ENCODE data around the gene ACP4.

DNA sequence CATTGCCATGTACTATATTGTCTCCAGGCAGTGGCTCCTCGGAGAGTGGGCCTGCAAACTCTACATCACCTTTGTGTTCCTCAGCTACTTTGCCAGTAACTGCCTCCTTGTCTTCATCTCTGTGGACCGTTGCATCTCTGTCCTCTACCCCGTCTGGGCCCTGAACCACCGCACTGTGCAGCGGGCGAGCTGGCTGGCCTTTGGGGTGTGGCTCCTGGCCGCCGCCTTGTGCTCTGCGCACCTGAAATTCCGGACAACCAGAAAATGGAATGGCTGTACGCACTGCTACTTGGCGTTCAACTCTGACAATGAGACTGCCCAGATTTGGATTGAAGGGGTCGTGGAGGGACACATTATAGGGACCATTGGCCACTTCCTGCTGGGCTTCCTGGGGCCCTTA, 19.3 kb upstream of the ACP4 start:
- TF ChIP-seq, protein P1, sequence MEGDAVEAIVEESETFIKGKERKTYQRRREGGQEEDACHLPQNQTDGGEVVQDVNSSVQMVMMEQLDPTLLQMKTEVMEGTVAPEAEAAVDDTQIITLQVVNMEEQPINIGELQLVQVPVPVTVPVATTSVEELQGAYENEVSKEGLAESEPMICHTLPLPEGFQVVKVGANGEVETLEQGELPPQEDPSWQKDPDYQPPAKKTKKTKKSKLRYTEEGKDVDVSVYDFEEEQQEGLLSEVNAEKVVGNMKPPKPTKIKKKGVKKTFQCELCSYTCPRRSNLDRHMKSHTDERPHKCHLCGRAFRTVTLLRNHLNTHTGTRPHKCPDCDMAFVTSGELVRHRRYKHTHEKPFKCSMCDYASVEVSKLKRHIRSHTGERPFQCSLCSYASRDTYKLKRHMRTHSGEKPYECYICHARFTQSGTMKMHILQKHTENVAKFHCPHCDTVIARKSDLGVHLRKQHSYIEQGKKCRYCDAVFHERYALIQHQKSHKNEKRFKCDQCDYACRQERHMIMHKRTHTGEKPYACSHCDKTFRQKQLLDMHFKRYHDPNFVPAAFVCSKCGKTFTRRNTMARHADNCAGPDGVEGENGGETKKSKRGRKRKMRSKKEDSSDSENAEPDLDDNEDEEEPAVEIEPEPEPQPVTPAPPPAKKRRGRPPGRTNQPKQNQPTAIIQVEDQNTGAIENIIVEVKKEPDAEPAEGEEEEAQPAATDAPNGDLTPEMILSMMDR (IDR thresholded peaks at IDR 0.05) = no peak
- no peak for TF ChIP-seq POLR2A (IDR thresholded peaks at IDR 0.05)

Data from uterus (tissue), 2 donors.